Ovary (tissue), 3 donors: ENCODE measurements around the gene DENND2A.

Experiments used
- CTCF ChIP-seq, 3 donors: fragments of 450-650 bp in 2 of 3; fragments of 200-600 bp in 1 of 3; IDR thresholded peaks; one replicate each; pipeline versions ENCODE4 v1.5.1 to v1.8.0; 2016 to 2022; ENCODE audit warnings: antibody characterized with exemption in 3 of 3, mild to moderate bottlenecking in 1 of 3
- EP300 ChIP-seq: sonication (generic); formaldehyde crosslinking; IDR thresholded peaks from one replicate; pipeline ENCODE4 v1.6.1; 2017; ENCODE audit warnings: antibody characterized with exemption
- POLR2A ChIP-seq: fragments of 450-650 bp; IDR thresholded peaks from one replicate; pipeline ENCODE4 v1.6.1; 2017; ENCODE audit warnings: antibody characterized with exemption, mild to moderate bottlenecking, moderate library complexity
- donor health status: DM: no; HTN: no; CAD: no.

- no peak for TF ChIP-seq CTCF (IDR thresholded peaks at IDR 0.05)
- TF ChIP-seq POLR2A: no peak
- TF ChIP-seq EP300: no peak
Observed at GRCh38 chr7:140571538-140572122, 69.0 kb downstream of the DENND2A start.
